ENCODE measurements around the gene PCDHA3.
"Not testable (repeated sequence)": the region's sequence is repeated elsewhere in the genome, so short reads cannot be mapped to it uniquely, and the experiment has no call there.

PCDHA3 gene

DNA sequence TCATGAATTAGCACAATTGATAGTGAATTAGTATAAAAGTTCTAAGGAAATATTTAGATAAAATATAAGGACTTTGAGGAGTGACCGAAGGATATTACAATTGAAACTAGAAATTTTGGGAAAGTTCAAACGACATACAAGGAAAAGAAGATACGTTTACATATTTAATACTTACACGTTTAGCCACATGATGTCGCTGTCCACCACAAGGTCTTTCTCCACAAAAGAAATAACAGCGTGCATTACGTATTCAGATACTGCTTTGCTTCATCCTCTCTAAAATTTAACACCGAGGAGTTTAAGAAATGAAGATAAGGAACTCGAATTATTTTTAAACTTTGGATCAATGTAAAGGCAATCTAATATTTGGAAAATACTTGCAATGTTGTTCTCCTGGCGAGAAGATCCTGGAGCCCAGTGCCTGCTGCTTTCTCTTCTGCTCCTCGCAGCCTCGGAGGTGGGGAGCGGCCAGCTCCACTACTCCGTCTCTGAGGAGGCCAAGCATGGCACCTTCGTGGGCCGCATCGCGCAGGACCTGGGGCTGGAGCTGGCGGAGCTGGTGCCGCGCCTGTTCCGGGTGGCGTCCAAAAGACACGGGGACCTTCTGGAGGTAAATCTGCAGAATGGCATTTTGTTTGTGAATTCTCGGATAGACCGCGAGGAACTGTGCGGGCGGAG, at the start of gene PCDHA3:
Gene PCDHA3 (plus strand): TSS at position 242 of the 678 bp plus-strand sequence.
- DNase-seq: no peak

- DNase-seq: no peak
Observed at GRCh38 chr5:140753561-140753960, 47.3 kb upstream of the PCDHA3 start.

- DNase-seq: no peak
Observed at GRCh38 chr5:140764177-140764973, 36.5 kb upstream of the PCDHA3 start.

DNA sequence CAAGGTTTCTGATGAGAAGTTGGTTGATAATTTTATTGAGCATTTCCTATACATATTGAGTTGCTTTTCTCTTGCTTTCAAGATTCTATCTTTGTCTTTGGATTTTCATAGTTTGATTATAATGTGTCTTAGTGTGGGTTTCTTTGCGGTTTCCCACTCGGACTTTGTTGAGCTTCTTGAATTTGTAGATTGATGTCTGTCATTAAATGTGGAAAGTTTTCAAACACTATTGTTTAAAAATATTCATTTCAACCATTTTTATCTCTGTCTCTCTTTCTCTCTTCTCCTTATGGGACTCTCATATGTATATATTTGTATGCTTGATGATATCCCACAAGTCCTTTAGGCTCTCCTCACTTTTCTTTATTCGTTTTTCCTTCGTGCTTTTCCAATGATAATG, 33.4 kb upstream of the PCDHA3 start:
- no peak for DNase-seq

- no peak for DNase-seq
Observed at GRCh38 chr5:140780512-140780911, 20.3 kb upstream of the PCDHA3 start.

GRCh38 chr5:140785905-140786686, 14.8 kb upstream of the PCDHA3 start, which contains the start of gene PCDHA1:
Gene PCDHA1, plus strand, starts transcription at chr5:140786140.
- DNase-seq: no peak

DNA sequence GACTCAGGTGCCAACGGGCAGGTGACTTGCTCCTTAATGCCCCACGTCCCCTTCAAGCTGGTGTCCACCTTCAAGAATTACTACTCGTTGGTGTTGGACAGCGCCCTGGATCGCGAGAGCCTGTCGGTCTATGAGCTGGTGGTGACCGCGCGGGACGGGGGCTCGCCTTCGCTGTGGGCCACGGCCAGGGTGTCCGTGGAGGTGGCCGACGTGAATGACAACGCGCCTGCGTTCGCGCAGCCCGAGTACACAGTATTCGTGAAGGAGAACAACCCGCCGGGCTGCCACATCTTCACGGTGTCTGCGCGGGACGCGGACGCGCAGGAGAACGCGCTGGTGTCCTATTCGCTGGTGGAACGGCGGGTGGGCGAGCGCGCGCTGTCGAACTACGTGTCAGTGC, 13.4 kb upstream of the PCDHA3 start:
- not testable (repeated sequence) for DNase-seq

GRCh38 chr5:140787849-140788504, 12.9 kb upstream of the PCDHA3 start:
- DNase-seq: not testable (repeated sequence)

GRCh38 chr5:140791089-140791488, 9.8 kb upstream of the PCDHA3 start:
- DNase-seq: no peak

GRCh38 chr5:140794595-140795258, 6.1 kb upstream of the PCDHA3 start, which contains the start of gene PCDHA2:
Gene PCDHA2, plus strand, starts transcription at chr5:140794852.
- DNase-seq: no peak

DNA sequence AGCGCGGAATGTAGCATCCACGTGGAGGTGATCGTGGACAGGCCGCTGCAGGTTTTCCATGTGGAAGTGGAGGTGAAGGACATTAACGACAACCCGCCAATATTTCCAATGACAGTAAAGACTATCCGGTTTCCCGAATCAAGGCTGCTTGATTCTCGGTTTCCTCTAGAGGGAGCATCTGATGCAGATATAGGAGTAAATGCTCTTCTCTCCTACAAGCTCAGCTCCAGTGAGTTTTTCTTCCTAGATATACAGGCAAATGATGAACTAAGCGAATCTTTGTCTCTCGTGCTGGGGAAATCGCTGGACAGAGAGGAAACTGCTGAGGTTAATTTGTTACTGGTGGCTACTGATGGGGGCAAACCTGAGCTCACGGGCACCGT, 5.6 kb upstream of the PCDHA3 start:
- DNase-seq: no peak

- DNase-seq: not testable (repeated sequence)
Observed at GRCh38 chr5:140796072-140796717, 4.7 kb upstream of the PCDHA3 start.

- DNase-seq: no peak
Observed at GRCh38 chr5:140796718-140797095, 4.2 kb upstream of the PCDHA3 start.

DNA sequence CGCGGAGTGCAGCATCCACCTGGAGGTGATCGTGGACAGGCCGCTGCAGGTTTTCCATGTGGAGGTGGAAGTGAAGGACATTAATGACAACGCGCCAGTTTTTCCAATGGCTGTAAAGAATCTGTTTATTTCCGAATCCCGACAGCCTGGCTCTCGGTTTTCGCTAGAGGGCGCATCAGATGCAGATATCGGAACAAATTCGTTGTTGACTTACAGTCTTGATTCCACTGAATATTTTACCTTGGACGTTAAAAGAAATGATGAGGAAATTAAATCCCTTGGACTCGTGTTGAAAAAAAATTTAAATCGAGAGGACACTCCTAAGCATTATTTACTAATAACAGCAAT, 611 bp downstream of the PCDHA3 start:
- DNase-seq: no peak

- not testable (repeated sequence) for DNase-seq
Observed at GRCh38 chr5:140802381-140802780, 1.5 kb downstream of the PCDHA3 start.

- no peak for DNase-seq
Observed at GRCh38 chr5:140802781-140803271, 2.0 kb downstream of the PCDHA3 start.

DNA sequence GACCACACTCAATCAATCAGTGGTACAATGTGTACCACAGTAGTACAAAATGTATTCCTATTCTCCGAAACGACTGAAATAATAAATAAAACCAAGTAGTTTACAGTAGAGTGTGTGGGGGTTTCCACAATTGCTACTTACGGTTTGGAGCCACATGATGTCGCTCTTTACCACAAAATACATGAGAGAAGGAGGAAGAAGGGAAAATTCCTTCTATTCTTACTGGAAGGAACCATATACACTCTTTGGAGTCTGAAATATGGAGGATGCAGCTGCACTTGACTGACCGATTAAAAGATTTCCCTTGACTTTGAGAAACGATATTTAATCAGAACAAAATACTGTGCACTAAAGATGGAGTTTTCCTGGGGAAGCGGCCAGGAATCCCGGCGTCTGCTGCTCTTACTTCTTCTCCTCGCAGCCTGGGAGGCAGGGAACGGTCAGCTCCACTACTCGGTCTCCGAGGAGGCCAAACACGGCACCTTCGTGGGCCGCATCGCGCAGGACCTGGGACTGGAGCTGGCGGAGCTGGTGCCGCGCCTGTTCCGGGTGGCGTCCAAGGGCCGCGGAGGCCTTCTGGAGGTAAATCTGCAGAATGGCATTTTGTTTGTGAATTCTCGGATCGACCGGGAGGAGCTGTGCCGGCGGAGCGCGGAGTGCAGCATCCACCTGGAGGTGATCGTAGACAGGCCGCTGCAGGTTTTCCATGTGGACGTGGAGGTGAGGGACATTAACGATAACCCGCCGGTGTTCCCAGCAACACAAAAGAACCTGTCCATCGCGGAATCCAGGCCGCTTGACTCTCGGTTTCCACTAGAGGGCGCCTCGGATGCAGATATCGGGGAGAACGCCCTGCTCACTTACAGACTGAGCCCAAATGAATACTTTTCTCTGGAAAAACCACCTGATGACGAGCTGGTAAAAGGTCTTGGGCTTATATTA, 6.2 kb downstream of the PCDHA3 start, which contains the start of gene PCDHA4:
Gene PCDHA4 (plus strand): TSS at position 235 of the 942 bp plus-strand sequence.
- no peak for DNase-seq

DNA sequence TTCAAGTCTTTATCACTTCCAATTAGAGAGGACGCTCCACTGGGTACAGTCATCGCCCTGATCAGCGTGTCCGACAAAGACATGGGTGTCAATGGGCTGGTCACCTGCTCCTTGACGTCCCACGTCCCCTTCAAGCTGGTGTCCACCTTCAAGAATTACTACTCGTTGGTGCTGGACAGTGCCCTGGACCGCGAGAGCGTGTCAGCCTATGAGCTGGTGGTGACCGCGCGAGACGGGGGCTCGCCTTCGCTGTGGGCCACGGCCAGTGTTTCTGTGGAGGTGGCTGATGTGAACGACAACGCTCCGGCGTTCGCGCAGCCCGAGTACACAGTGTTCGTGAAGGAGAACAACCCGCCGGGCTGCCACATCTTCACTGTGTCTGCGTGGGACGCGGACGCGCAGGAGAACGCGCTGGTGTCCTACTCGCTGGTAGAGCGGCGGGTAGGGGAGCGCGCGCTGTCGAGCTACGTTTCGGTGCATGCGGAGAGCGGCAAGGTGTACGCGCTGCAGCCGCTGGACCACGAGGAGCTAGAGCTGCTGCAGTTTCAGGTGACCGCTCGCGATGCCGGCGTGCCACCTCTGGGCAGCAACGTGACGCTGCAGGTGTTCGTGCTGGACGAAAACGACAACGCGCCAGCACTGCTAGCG, 7.5 kb downstream of the PCDHA3 start:
- DNase-seq: not testable (repeated sequence)

DNA sequence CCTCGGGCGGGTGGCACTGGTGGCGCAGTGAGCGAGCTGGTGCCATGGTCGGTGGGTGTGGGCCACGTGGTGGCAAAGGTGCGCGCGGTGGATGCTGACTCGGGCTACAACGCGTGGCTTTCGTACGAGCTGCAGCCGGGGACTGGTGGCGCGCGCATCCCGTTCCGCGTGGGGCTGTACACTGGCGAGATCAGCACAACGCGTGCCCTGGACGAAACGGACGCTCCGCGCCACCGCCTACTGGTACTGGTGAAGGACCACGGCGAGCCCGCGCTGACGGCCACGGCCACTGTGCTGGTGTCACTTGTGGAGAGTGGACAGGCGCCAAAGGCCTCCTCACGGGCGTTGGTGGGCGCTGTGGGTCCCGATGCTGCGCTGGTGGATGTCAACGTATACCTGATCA, 8.0 kb downstream of the PCDHA3 start:
- no peak for DNase-seq

Data from activated T-cell treated with anti-CD3 and anti-CD28 coated beads, Interleukin-2, amount 50 U/mL, for 1 hour (primary cell).